ENCODE results near the gene TLR5.

DNA sequence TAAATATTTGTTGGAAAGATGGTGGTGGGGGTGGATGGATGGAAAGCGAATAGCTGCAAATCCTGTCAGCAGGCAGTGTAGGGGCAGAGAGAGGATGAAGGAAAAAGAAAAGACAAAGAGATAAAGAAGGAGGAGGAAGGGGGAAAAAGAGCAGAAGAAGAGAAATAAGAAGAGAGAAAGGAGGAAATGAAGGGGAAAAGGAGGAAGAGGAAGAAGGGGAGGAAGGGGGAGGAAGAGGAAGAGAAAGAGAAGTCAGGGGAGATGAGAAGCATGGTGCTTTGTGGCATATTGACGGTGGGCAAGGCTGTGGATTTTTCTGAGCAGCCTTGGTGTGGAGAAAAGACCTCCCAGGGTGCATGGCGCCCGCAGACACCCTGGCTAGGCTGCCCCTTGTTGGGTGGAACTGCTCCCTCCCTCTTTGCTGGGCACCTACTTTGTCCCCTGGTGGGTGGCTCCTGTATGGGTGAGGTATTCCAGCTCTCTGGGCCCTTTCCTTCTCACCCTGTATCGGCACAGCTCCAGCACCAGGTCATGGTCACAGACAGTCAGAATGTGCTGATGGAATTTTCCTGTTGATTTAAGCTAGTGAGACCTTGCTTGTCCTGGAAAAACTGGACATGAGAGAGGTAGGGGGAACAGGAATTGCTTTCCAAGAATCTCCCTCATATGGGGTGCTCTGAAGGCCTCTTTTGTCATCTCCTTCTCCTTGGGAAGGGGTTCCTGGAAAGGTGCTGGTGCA lies 45.7 kb upstream of the TLR5 start:
- no peak for TF ChIP-seq POLR2A (IDR thresholded peaks at IDR 0.05; ENCODE audit: low read depth, low read length)
- TF ChIP-seq, protein P1, sequence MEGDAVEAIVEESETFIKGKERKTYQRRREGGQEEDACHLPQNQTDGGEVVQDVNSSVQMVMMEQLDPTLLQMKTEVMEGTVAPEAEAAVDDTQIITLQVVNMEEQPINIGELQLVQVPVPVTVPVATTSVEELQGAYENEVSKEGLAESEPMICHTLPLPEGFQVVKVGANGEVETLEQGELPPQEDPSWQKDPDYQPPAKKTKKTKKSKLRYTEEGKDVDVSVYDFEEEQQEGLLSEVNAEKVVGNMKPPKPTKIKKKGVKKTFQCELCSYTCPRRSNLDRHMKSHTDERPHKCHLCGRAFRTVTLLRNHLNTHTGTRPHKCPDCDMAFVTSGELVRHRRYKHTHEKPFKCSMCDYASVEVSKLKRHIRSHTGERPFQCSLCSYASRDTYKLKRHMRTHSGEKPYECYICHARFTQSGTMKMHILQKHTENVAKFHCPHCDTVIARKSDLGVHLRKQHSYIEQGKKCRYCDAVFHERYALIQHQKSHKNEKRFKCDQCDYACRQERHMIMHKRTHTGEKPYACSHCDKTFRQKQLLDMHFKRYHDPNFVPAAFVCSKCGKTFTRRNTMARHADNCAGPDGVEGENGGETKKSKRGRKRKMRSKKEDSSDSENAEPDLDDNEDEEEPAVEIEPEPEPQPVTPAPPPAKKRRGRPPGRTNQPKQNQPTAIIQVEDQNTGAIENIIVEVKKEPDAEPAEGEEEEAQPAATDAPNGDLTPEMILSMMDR (conservative IDR thresholded peaks at IDR 0.05; ENCODE audit: low read depth, low read length) = no peak
- TF ChIP-seq RCOR1 (IDR thresholded peaks at IDR 0.05; ENCODE audit: insufficient replicate concordance, low read length) = no peak
- TF ChIP-seq NFE2L2 (IDR thresholded peaks at IDR 0.05; ENCODE audit: low read depth, low read length) = no peak
- no peak for TF ChIP-seq FOS (IDR thresholded peaks at IDR 0.05; ENCODE audit: low read depth, low read length)
- TF ChIP-seq, protein P2, sequence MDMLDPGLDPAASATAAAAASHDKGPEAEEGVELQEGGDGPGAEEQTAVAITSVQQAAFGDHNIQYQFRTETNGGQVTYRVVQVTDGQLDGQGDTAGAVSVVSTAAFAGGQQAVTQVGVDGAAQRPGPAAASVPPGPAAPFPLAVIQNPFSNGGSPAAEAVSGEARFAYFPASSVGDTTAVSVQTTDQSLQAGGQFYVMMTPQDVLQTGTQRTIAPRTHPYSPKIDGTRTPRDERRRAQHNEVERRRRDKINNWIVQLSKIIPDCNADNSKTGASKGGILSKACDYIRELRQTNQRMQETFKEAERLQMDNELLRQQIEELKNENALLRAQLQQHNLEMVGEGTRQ (IDR thresholded peaks at IDR 0.05; ENCODE audit: low read depth, low read length) = no peak
- TF ChIP-seq RFX5 (IDR thresholded peaks at IDR 0.05; ENCODE audit: low read depth, low read length) = no peak
- TF ChIP-seq MXI1 (IDR thresholded peaks at IDR 0.05; ENCODE audit: borderline replicate concordance, low read depth, low read length) = no peak
- no peak for TF ChIP-seq CEBPB (IDR thresholded peaks at IDR 0.05; ENCODE audit: low read depth, low read length)
